H9 (cell line): ENCODE data around the gene ASPHD1. TPM values are rescaled to one million over a fixed set of nuclear protein-coding genes. Genes with fewer than 3 reads are reported as not detected.

Source experiments
- DNase-seq: peaks from one replicate; pipeline ENCODE4 v3.0.0-alpha.2; 2017
- H2AFZ ChIP-seq: one replicate; pipeline ENCODE4 v1.6.1; 2013; ENCODE audit warnings: mild to moderate bottlenecking, low read length, control low read depth, moderate library complexity
- H2AK5ac ChIP-seq: 2 replicates; pipeline ENCODE4 v1.6.1; 2013; ENCODE audit warnings: low read length, control low read depth, mixed read lengths; ENCODE audit not compliant: insufficient read length
- H2BK120ac ChIP-seq: one replicate; pipeline ENCODE4 v1.6.1; 2013; ENCODE audit warnings: low read depth, mild to moderate bottlenecking, low read length, control low read depth, inconsistent platforms; ENCODE audit not compliant: poor library complexity, severe bottlenecking
- H2BK12ac ChIP-seq: 2 replicates; pipeline ENCODE4 v1.6.1; 2013; ENCODE audit warnings: low read length, control low read depth, mixed read lengths, low read depth; ENCODE audit not compliant: insufficient read length
- H2BK15ac ChIP-seq: 2 replicates; pipeline ENCODE4 v1.6.1; 2013; ENCODE audit warnings: low read depth, low read length, control low read depth
- H2BK20ac ChIP-seq: one replicate; pipeline ENCODE4 v1.6.1; 2013; ENCODE audit warnings: low read depth, mild to moderate bottlenecking, low read length, control low read depth, inconsistent platforms; ENCODE audit not compliant: poor library complexity, severe bottlenecking
- H2BK5ac ChIP-seq: 2 replicates; pipeline ENCODE4 v1.6.1; 2013; ENCODE audit warnings: low read length, control low read depth, mixed read lengths; ENCODE audit not compliant: insufficient read length
- H3K14ac ChIP-seq: 2 replicates; pipeline ENCODE4 v1.6.1; 2013; ENCODE audit warnings: low read length, control low read depth; ENCODE audit not compliant: insufficient read depth
- H3K18ac ChIP-seq: 2 replicates; pipeline ENCODE4 v1.6.1; 2013; ENCODE audit warnings: low read depth, mild to moderate bottlenecking, mixed read lengths, low read length, control low read depth; ENCODE audit not compliant: insufficient read length
- H3K23ac ChIP-seq: 2 replicates; pipeline ENCODE4 v1.6.1; 2013; ENCODE audit warnings: low read length, control low read depth, mixed read lengths, low read depth; ENCODE audit not compliant: insufficient read length
- H3K23me2 ChIP-seq: 2 replicates; pipeline ENCODE4 v1.6.1; 2013; ENCODE audit warnings: low read depth, mild to moderate bottlenecking, mixed read lengths, low read length, control low read depth; ENCODE audit not compliant: insufficient read length, poor library complexity, severe bottlenecking
- H3K27ac ChIP-seq: 2 replicates; pipeline ENCODE4 v1.5.1; 2013; ENCODE audit warnings: low read length, control low read depth, mixed read lengths, low read depth; ENCODE audit not compliant: insufficient read length
- H3K27me3 ChIP-seq: 2 replicates; pipeline ENCODE4 v1.6.1; 2013; ENCODE audit warnings: low read length, control low read depth, inconsistent platforms; ENCODE audit not compliant: insufficient read depth
- H3K4ac ChIP-seq: 2 replicates; pipeline ENCODE4 v1.6.1; 2013; ENCODE audit warnings: low read depth, mild to moderate bottlenecking, control low read depth, inconsistent platforms, low read length, moderate library complexity
- H3K4me1 ChIP-seq: 2 replicates; pipeline ENCODE4 v1.6.1; 2013; ENCODE audit warnings: low read length, control low read depth, inconsistent platforms; ENCODE audit not compliant: insufficient read depth
- H3K4me2 ChIP-seq: 2 replicates; pipeline ENCODE4 v1.6.1; 2013; ENCODE audit warnings: low read length, control low read depth, mixed read lengths; ENCODE audit not compliant: insufficient read length, insufficient read depth
- H3K56ac ChIP-seq: 2 replicates; pipeline ENCODE4 v1.6.1; 2013; ENCODE audit warnings: low read depth, mild to moderate bottlenecking, mixed read lengths, low read length, control low read depth; ENCODE audit not compliant: insufficient read length
- H3K79me1 ChIP-seq: 2 replicates; pipeline ENCODE4 v1.6.1; 2013; ENCODE audit warnings: low read depth, mild to moderate bottlenecking, moderate library complexity, low read length, control low read depth, inconsistent platforms; ENCODE audit not compliant: insufficient read depth, poor library complexity, severe bottlenecking
- H3K79me2 ChIP-seq: 2 replicates; pipeline ENCODE4 v1.6.1; 2013; ENCODE audit warnings: low read length, control low read depth, inconsistent platforms; ENCODE audit not compliant: insufficient read depth
- H3K9ac ChIP-seq: 2 replicates; pipeline ENCODE4 v1.6.1; 2013; ENCODE audit warnings: low read length, control low read depth, mixed read lengths; ENCODE audit not compliant: insufficient read length; ENCODE audit errors: extremely low read depth
- H3K9me3 ChIP-seq: one replicate; pipeline ENCODE4 v1.6.1; 2013; ENCODE audit warnings: low read depth, low read length, inconsistent platforms; ENCODE audit not compliant: control insufficient read depth
- H3T11ph ChIP-seq: one replicate; pipeline ENCODE4 v1.6.1; 2013; ENCODE audit warnings: mild to moderate bottlenecking, low read length, control low read depth, inconsistent platforms
- H4K20me1 ChIP-seq: one replicate; pipeline ENCODE4 v1.6.1; 2013; ENCODE audit not compliant: control insufficient read depth, insufficient read length, insufficient read depth
- H4K5ac ChIP-seq: 2 replicates; pipeline ENCODE4 v1.6.1; 2013; ENCODE audit warnings: low read depth, mild to moderate bottlenecking, mixed read lengths, low read length, control low read depth; ENCODE audit not compliant: insufficient read length
- H4K8ac ChIP-seq: replicated peaks from 2 replicates; pipeline ENCODE4 v1.6.1; 2013; ENCODE audit warnings: low read length, control low read depth, mixed read lengths, low read depth; ENCODE audit not compliant: insufficient read length
- H4K91ac ChIP-seq: 2 replicates; pipeline ENCODE4 v1.6.1; 2013; ENCODE audit warnings: low read depth, mild to moderate bottlenecking, moderate library complexity, mixed read lengths, low read length, control low read depth; ENCODE audit not compliant: insufficient read length
- H3K27ac Mint-ChIP-seq, 3 experiments: 2 replicates in 2 of 3; 3 replicates in 1 of 3; pipeline ENCODE4 v1.8.0; 2020 to 2021; ENCODE audit warnings: mixed read lengths in 3 of 3, mild to moderate bottlenecking in 1 of 3, moderate library complexity in 1 of 3
- H3K27me3 Mint-ChIP-seq: 2 replicates; pipeline ENCODE4 v1.8.0; 2021; ENCODE audit warnings: low read depth, mild to moderate bottlenecking, moderate library complexity, mixed read lengths
- H3K36me3 Mint-ChIP-seq, 3 experiments: 2 replicates in 2 of 3; 3 replicates in 1 of 3; pipeline ENCODE4 v1.8.0; 2020 to 2021; ENCODE audit warnings: low read depth in 3 of 3, mixed read lengths in 3 of 3; ENCODE audit not compliant: insufficient read depth in 1 of 3
- H3K4me1 Mint-ChIP-seq, 2 experiments: 2 replicates each; pipeline ENCODE4 v1.8.0; 2020; ENCODE audit warnings: mixed read lengths in 2 of 2
- H3K4me3 Mint-ChIP-seq, 2 experiments: 2 replicates in 1 of 2; 3 replicates in 1 of 2; pipeline ENCODE4 v1.8.0; 2020 to 2021; ENCODE audit warnings: mild to moderate bottlenecking in 2 of 2, mixed read lengths in 2 of 2, moderate library complexity in 1 of 2
- H3K9me3 Mint-ChIP-seq, 2 experiments: 2 replicates in 1 of 2; 3 replicates in 1 of 2; pipeline ENCODE4 v1.8.0; 2020; ENCODE audit warnings: mild to moderate bottlenecking in 2 of 2, mixed read lengths in 2 of 2, moderate library complexity in 1 of 2
- WGBS: extraction: QIAGEN DNeasy Blood & Tissue Kit; methylation state at CpG from one replicate; pipeline ENCODE4 v1.1.7; 2013; ENCODE audit warnings: missing lambda C conversion rate, low lambda C conversion rate, mixed read lengths; ENCODE audit not compliant: insufficient read length; ENCODE audit errors: extremely low coverage; 5-methylcytosine and 5-hydroxymethylcytosine counted together
- total RNA-seq: library from RNA; stranded (reverse); gene quantifications from 2 replicates; pipeline ENCODE4 v1.2.1, GENCODE V29; 2021
- TF ChIP-seq, protein P1 (sequence below): fragments of 200-600 bp; sonication (generic); conservative IDR thresholded peaks from 3 replicates; pipeline ENCODE4 v1.8.0; 2021; ENCODE audit warnings: antibody characterized with exemption, mild to moderate bottlenecking

ASPHD1 gene
- total RNA-seq, 1 experiment from 2014 or later: 16.7 TPM

DNA sequence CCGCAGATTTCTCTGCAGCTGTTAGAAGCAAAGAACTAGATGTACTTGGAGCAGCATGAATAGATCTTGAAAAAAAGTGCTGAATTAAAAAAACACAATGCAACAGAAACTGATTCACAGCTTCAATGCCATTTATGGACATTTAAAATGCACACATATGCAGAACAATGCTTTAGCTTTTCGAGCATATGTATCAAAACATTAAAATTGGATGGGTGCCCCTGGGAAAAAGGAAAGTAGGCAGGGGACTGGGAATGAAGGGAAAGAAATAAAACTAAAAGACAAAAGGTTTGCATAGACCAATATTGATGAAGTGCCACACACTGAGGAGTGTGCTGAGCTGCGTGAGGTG, 20.7 kb downstream of the ASPHD1 start:
- Histone ChIP-seq H3K27ac (no peak overlapping the region), H3K79me2 (no peaks in the 10 kb centered on the region), H3K27me3 (no peaks in the 10 kb centered on the region), H3K23me2 (peaks cover 9% of the 10 kb centered on the region), H3K9ac (no peak overlapping the region), H3K9me3 (no peaks in the 10 kb centered on the region), H3K23ac (no peak overlapping the region), H3K56ac (no peak overlapping the region), H3K4me2 (no peak overlapping the region), H3T11ph (no peak overlapping the region), H2AK5ac (no peak overlapping the region), H3K79me1 (no peaks in the 10 kb centered on the region), H3K4me1 (peaks cover 5% of the 10 kb centered on the region; the same call in 1 of the 2 replicates), H3K14ac (no peak overlapping the region), H2AFZ (no peak overlapping the region), H4K5ac (no peak overlapping the region), H4K91ac (no peak overlapping the region), H3K4ac (no peak overlapping the region), H2BK5ac (no peak overlapping the region), H4K20me1 (no peaks in the 10 kb centered on the region), H4K8ac (no peak overlapping the region), H2BK20ac (no peak overlapping the region), H3K18ac (no peak overlapping the region), H2BK15ac (no peak overlapping the region), H2BK12ac (no peak overlapping the region), H2BK120ac (no peak overlapping the region)
- no peak for DNase-seq
- no peaks in the 10 kb centered on the region for H3K9me3 Mint-ChIP-seq
- H3K27me3 Mint-ChIP-seq: no peaks in the 10 kb centered on the region
- TF ChIP-seq, protein P1, sequence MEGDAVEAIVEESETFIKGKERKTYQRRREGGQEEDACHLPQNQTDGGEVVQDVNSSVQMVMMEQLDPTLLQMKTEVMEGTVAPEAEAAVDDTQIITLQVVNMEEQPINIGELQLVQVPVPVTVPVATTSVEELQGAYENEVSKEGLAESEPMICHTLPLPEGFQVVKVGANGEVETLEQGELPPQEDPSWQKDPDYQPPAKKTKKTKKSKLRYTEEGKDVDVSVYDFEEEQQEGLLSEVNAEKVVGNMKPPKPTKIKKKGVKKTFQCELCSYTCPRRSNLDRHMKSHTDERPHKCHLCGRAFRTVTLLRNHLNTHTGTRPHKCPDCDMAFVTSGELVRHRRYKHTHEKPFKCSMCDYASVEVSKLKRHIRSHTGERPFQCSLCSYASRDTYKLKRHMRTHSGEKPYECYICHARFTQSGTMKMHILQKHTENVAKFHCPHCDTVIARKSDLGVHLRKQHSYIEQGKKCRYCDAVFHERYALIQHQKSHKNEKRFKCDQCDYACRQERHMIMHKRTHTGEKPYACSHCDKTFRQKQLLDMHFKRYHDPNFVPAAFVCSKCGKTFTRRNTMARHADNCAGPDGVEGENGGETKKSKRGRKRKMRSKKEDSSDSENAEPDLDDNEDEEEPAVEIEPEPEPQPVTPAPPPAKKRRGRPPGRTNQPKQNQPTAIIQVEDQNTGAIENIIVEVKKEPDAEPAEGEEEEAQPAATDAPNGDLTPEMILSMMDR: no peak
- peaks cover 5 to 12% of the 10 kb centered on the region in 2 experiments for H3K4me1 Mint-ChIP-seq
- WGBS: no CpG with 5 or more reads among the region's 3 CpGs
- peak overlapping the region in 1 of 3 experiments; percentile 29; a peak in 2 of 7 replicates for H3K27ac Mint-ChIP-seq
- no peak overlapping the region for H3K4me3 Mint-ChIP-seq
- peaks cover 12 to 45% (median 39%) of the 10 kb centered on the region in 3 experiments; a peak in 6 of 7 replicates for H3K36me3 Mint-ChIP-seq
